ENCODE data around the gene CLIP1. TPM values are rescaled to one million over a fixed set of nuclear protein-coding genes. Genes with fewer than 3 reads are reported as not detected.

CLIP1 gene
- total RNA-seq, 2 donors from 2014 or later: 35.4 to 65.8 TPM

DNA sequence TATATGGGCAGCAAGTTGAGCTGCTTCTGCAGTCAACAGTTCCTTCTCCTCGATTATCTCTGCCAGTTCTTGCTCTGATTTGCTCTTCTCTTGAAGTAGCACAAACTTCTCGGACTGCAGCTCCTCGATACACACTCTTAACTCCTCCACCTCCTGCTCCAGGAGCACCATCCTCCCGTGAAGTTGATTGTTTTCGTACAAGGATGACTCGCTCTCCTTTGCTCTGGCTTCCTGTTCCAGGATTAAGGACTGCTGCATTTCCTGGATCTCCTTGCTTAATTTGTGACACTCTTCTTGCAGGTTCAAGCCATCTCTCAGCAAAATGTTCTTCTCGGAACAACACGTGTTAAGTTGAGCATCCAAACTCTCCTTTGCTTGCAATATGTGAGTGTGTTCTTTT, 100.0 kb downstream of the CLIP1 start:
- intact Hi-C loops (cut with DNase I): no loop called here
- TF ChIP-seq, protein P1, sequence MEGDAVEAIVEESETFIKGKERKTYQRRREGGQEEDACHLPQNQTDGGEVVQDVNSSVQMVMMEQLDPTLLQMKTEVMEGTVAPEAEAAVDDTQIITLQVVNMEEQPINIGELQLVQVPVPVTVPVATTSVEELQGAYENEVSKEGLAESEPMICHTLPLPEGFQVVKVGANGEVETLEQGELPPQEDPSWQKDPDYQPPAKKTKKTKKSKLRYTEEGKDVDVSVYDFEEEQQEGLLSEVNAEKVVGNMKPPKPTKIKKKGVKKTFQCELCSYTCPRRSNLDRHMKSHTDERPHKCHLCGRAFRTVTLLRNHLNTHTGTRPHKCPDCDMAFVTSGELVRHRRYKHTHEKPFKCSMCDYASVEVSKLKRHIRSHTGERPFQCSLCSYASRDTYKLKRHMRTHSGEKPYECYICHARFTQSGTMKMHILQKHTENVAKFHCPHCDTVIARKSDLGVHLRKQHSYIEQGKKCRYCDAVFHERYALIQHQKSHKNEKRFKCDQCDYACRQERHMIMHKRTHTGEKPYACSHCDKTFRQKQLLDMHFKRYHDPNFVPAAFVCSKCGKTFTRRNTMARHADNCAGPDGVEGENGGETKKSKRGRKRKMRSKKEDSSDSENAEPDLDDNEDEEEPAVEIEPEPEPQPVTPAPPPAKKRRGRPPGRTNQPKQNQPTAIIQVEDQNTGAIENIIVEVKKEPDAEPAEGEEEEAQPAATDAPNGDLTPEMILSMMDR (IDR thresholded peaks at IDR 0.05): no peak
- no peaks in the 10 kb centered on the region for H3K9me3 ChIP-seq
- no peak overlapping the region for H3K4me3 ChIP-seq
- no peaks in the 10 kb centered on the region for H3K4me1 ChIP-seq
- no peak for DNase-seq
- no peaks in the 10 kb centered on the region for H3K27me3 ChIP-seq
- H3K36me3 ChIP-seq: peaks cover 9% of the 10 kb centered on the region
- H3K9ac ChIP-seq (ENCODE audit: low read depth in 2 of 2, low read length in 2 of 2): no peak overlapping the region
- H3K27ac ChIP-seq: no peak overlapping the region

DNA sequence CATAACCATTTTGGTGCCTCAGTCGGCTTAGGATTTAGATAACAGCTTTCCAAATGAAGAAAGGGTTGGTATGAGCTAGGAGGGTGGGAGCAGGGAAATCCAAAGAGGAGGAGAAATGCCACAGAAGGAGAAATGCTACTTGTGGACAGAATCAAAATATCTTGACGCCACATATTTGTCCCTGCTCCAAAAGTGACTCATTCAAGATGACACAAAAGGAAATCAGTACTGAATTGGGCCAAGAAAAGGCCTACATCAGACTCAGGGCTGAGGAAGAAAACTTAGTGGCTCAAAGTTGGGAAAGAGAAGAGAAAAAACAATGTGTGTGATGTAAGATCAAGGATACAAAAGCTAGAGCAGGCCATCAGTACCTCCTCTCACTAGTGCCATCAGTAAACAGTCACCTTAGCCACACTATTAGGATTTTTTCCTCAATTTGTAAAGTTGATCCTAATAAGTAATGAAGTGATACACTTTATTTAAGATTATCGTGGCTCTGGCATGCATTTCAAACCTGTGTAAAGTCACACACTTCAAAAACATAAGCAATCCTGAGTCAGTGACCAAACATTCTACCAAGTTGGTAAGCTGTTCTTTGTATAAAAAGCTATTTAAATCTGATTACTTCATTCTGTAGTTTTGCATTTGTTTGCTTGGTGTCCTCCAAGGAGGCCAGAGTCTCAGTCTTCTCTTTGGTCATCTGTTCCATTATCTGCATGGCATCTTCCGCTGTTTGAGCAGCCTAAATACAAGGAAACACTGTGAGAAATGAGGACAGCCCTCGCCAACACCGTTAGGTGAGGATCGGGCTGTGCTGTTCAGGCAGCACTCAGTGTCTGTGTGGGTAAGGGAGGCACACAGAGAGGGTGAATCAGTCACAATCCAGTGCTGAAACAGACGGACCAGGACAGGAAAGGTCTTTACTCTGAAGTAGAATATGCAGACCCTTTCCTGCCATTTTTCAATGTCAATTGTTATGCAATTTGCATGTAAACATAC, 103.6 kb downstream of the CLIP1 start:
- no peaks in the 10 kb centered on the region for H3K4me1 ChIP-seq
- no peak for DNase-seq
- peak overlapping the region; percentile 40 for H3K27ac ChIP-seq
- H3K9ac ChIP-seq (ENCODE audit: low read depth in 2 of 2, low read length in 2 of 2): no peak overlapping the region
- intact Hi-C loops (cut with DNase I): no loop called here
- H3K4me3 ChIP-seq: no peak overlapping the region
- TF ChIP-seq, protein P1 (IDR thresholded peaks at IDR 0.05): no peak
- H3K36me3 ChIP-seq: peaks cover 8% of the 10 kb centered on the region
- H3K27me3 ChIP-seq: no peaks in the 10 kb centered on the region
- no peaks in the 10 kb centered on the region for H3K9me3 ChIP-seq

DNA sequence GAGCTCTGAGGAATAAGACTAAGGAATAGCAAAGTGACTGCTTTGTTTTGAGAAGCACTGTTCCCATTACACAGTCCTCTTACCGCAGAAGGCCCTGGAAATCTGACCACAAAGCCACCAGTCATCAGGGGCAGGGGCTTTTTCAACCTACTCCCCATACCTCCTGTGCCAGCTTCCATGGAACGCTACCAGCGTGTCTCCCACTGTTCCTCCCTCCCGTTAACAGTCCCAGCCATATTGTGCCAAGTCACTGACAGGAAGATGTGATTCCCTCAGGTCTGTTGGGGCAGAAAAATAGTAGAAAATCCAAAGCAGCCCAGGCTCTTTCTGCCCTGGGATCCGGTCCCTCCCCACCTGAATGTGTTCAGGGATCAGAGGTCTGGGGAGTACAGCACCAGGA, 109.5 kb downstream of the CLIP1 start:
- H3K4me3 ChIP-seq: no peak overlapping the region
- H3K36me3 ChIP-seq: no peaks in the 10 kb centered on the region
- no peak for DNase-seq
- no peaks in the 10 kb centered on the region for H3K9me3 ChIP-seq
- no peaks in the 10 kb centered on the region for H3K4me1 ChIP-seq
- TF ChIP-seq, protein P1 (IDR thresholded peaks at IDR 0.05): no peak
- no peak overlapping the region for H3K27ac ChIP-seq
- intact Hi-C loops (cut with DNase I): no loop called here
- H3K9ac ChIP-seq (ENCODE audit: low read depth in 2 of 2, low read length in 2 of 2): no peak overlapping the region
- H3K27me3 ChIP-seq: no peaks in the 10 kb centered on the region

DNA sequence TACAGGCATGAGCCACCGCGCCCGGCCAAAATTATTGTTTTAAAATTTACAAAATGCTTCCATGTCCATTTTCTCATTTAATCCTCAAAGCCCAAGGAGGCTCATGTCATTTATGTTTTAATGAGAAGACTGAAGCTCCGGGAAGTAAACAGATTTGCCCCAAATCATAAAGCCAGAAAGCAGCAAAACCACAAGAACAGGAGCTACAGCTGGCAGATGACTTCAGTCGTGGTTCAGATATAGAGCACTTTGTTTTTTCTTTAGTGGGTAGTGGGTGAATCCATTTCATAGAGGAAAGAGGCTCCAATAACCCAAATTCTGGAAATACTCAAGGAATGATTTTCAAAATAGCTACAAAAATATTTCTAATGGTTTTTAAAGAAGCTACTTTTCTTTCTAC, 110.8 kb downstream of the CLIP1 start:
- H3K27me3 ChIP-seq: no peaks in the 10 kb centered on the region
- H3K4me1 ChIP-seq: no peaks in the 10 kb centered on the region
- TF ChIP-seq, protein P1 (IDR thresholded peaks at IDR 0.05): no peak
- H3K4me3 ChIP-seq: no peak overlapping the region
- H3K9ac ChIP-seq (ENCODE audit: low read depth in 2 of 2, low read length in 2 of 2): peak overlapping the region in 1 of 2 donors; percentile 2
- no peaks in the 10 kb centered on the region for H3K36me3 ChIP-seq
- DNase-seq: no peak
- intact Hi-C loops (cut with DNase I): no loop called here
- H3K9me3 ChIP-seq: no peaks in the 10 kb centered on the region
- H3K27ac ChIP-seq: no peak overlapping the region

DNA sequence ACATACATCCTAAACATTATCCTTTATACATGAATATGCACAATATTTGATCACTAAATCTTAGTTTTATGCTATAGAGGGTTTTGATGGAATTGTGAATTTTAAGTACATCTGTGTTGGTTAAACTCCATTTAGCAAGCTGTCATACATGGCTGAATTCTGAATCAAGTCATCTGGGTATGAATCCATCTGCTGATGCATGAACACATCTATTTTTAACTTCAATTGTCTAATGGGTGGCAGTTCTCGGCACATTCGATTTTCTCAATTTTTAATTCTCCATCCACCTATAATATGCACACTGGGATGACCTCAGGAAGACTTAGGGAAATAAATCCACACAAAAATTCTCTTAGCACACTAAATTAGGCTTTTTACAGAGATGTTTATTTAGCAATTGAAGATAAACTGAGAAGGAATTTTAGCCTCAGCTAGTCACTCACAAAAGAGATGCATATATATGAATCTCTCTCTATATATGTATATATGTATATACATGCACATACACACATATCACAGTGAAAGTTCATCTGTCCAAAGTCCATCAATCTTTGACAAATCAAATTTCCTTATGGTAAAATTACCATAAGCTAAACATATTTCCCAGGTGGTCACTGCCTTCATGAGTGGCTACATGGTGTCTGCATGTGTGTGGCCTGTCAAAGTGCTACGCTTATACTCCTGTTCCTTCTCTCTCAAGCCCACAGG, 111.7 kb downstream of the CLIP1 start:
- Histone ChIP-seq H3K9ac (ENCODE audit: low read depth in 2 of 2, low read length in 2 of 2) (no peak overlapping the region), H3K27me3 (no peaks in the 10 kb centered on the region), H3K27ac (no peak overlapping the region), H3K4me3 (no peak overlapping the region), H3K4me1 (no peaks in the 10 kb centered on the region), H3K36me3 (no peaks in the 10 kb centered on the region), H3K9me3 (no peaks in the 10 kb centered on the region)
- intact Hi-C loops (cut with DNase I): no loop called here
- TF ChIP-seq, protein P1 (IDR thresholded peaks at IDR 0.05): no peak
- DNase-seq: no peak
